KBM-7 (cell line): ENCODE results near the gene THBS1.
A peak's percentile ranks its signal among the peaks of the same experiment; 100 is the strongest.

Experiments used
- DNase-seq: peaks from one replicate; pipeline ENCODE4 v3.0.0-alpha.2; 2015
- in situ Hi-C: fragments of 300-500 bp; cut with MboI; formaldehyde crosslinking; loops from 2 replicates; pipeline ENCODE4 v1.14.3; 2020; ENCODE audit warnings: low sequenced_read_pairs, low pct_unique_long_range_greater_than_20kb, mixed read lengths

THBS1 gene

DNA sequence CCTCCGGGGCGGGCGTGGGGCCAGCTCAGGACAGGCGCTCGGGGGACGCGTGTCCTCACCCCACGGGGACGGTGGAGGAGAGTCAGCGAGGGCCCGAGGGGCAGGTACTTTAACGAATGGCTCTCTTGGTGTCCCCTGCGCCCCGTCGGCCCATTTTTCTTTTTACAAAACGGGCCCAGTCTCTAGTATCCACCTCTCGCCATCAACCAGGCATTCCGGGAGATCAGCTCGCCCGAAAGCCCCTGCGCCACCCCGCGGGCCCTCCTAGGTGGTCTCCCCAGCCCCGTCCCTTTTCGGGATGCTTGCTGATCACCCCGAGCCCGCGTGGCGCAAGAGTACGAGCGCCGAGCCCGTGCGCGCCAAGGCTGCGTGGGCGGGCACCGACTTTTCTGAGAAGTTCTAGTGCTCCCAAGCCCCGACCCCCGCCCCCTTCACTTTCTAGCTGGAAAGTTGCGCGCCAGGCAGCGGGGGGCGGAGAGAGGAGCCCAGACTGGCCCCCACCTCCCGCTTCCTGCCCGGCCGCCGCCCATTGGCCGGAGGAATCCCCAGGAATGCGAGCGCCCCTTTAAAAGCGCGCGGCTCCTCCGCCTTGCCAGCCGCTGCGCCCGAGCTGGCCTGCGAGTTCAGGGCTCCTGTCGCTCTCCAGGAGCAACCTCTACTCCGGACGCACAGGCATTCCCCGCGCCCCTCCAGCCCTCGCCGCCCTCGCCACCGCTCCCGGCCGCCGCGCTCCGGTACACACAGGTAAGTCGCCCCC, at the start of gene THBS1:
Gene THBS1 (plus strand): TSS at position 595 of the 757 bp plus-strand sequence. CDS start 779 bp downstream, outside the sequence.
- in situ Hi-C loops = loop anchor here (25.0 kb wide), 1 partner anchor 268 kb away; no protein-coding TSS in a partner anchor
- DNase-seq = no peak

DNA sequence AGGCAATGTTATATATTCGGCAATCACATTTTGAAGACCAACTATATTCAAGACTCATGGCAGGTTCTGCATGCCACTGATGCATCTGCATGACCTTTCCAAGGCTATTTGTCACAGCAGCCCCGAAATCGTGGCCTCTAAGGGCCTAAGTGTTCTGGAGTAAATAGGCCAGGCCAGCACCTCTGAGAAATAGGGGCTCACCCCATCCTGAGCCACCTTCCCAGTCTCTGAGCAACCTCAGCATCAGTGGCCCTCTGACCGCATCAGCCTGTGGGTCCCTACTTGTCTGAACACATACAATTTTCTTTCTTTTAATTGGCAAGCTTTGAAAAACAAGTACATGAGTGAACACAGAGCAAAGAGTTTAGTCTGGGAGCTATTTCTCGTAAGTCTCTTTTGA, 45.9 kb upstream of the THBS1 start:
- in situ Hi-C loops = no loop called here
- no peak for DNase-seq

DNA sequence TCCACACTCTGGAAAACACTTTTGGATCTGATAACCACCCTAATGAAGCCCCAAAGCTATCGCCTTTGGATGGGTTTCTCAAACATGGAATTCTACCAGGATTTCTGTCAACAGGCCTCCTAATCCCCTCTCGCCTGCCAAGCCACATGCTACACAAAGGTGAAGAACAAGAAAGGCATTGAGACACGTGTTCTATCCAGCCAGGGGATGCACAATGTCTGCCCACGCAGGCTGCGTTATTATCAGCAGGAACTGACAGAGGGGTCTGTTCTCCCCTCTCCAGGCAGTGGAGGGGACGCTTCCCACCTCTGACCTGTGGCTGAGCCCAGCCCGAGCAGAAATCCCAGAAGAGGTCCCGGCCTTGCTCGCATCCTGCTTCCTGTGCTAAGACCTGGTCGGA, 45.4 kb upstream of the THBS1 start:
- no peak for DNase-seq
- in situ Hi-C loops = no loop called here

DNA sequence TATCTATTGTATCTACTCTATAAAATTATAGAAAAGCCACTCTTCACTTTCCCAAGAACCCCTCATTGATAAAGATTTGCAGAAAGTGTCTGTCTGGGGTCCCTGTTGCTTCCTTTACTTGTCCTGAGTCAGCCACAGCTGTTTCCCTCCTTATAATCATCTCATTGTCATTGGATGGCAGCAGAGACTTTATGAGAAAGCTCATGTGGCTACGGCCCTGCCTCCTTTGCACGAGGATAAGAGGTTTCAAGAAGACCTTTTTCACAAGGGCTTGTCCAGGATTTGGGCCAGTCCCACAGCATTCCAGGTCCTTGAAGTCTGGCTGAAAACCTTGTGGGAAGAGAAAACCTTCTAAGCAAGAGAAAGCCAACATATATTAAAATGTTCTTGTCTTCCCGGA, 41.9 kb upstream of the THBS1 start:
- no peak for DNase-seq
- in situ Hi-C loops = no loop called here

DNA sequence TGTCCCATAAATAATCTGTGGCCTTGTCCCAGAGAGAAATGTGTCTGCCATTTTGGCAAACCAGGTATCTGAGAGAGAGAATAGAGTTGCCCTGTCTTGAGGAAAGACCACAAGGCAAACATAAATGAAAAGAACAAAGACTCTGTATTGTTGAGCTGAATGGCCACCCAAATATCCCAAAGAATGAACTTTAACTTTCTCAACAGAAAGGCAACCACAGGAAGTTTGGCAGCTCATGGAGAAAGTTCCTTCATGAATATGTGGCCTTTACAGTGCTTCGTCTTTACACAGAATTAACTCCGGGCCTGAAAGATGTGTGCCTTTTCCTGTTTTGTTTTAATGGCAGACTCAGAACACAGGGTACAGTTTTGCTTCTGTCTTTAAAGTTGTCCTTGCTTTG, 41.4 kb upstream of the THBS1 start:
- in situ Hi-C loops = no loop called here
- no peak for DNase-seq

DNA sequence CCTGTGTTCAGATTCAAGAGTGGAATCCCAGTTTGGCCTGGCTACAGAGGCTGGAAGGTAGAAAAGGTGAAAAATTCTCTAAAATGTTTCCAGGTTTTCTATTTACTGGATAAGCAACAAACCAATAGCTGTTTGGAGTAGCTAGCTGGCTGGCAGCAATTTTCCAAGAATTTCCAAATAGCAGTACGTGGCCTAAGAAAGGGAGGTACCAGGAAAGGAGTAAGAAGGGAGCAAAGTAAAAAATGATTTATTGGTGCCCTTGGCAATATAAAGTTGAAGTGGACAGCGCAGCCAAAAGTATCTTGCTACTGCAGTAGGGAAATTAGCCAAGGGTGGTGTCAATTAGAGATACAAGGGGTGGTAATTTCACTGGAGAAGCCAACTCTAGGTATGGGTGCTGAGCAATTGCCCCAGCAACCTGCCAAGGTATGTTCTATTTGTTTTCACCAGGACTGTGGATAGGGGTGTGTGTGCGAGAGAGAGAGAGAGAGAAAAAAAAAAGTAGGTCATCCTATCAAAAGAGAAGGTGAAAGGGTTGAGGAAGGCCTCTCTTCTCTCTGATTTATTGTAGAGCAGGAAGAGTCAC, 40.8 kb upstream of the THBS1 start:
- in situ Hi-C loops = no loop called here

DNA sequence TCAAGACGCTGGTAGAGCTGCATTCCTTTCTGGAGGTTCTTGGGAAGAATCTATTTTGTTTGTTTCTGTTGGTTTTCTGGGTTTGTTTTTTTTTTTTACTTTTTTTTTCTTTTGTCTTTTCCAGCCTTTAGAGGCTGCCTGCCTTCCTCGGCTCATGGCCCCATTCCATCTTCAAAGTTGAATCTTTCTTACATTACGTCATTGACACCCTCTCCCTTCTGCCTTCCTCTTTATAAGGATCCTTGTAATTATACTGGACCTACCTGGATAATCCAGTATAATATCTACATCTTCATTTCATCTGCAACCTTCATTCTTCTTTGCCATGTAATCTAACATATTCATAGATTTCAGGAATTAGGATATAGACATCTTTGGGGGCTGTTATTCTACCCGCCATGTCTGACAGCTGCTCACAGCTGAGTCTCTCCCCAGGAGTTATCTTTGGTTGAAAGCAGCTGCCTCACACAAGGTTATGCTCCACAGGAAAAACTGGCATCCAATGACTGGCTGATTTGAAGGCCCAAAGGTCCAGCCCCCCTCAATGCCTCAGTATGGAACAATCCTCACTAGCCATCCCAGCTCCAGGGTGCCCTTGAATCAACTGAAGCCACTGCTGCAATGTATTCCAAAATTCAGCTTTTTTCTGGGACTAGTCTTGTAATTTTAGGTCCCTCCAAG, 38.4 kb upstream of the THBS1 start:
- in situ Hi-C loops = no loop called here
- DNase-seq = no peak

More for the DNA sequence above, 40.8 kb upstream of the THBS1 start:
- DNase-seq = no peak

DNA sequence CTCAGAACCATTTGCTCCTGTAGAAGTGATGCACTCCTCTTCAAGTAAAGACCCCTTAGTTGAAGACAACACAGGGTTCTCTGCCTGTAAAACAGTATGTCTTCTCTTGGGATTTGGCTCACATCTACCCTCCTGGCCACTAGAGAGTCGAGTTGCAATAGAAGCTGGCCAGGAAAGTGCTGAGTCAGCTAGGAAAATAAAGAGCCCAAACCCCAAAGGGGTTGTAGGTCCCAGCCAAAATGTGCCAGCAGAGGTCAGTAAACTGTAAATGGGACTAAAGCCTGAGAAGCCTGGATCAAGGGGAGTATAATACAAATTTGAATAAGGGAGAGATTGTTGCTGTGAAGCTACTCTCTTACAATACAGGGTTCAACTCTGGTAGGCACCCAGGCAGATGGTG, 37.2 kb upstream of the THBS1 start:
- in situ Hi-C loops = no loop called here
- DNase-seq = peak; percentile 0

DNA sequence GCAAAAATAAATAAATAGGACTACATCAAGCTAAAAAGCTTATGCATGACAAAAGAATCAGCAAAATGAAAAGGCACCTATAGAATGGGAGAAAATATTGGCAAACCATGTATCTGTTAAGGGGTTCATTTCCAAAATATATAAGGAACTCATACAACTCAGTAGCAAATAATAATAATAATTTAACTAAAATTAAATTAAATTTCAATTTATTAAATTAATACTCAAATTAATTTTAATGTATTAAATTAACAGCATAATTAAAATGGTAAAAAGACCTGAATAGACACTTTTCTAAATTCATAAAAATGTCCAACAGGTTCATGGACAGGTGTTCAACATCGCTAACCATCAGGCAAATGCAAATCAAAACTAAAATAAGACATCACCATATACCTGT, 34.0 kb upstream of the THBS1 start:
- in situ Hi-C loops = no loop called here
- no peak for DNase-seq

DNA sequence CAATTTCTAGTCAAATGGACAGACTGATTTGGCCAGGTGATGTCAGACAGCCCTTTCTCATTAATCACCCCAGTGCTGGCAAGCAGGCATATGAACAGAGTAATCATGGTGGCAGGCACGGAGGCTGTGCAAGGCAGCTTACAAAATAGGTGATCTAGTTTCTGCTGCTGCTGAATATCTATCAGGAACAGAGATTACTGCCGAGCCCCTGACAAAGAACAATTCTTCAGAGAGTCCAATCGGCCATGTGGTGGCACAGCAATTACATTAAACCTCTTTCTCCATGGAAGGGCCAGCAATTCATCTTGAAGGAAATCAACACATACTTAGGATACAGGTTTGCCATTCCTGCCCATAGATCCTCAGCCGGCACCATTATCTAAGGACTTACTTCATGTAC, 32.3 kb upstream of the THBS1 start:
- no peak for DNase-seq
- in situ Hi-C loops = no loop called here

DNA sequence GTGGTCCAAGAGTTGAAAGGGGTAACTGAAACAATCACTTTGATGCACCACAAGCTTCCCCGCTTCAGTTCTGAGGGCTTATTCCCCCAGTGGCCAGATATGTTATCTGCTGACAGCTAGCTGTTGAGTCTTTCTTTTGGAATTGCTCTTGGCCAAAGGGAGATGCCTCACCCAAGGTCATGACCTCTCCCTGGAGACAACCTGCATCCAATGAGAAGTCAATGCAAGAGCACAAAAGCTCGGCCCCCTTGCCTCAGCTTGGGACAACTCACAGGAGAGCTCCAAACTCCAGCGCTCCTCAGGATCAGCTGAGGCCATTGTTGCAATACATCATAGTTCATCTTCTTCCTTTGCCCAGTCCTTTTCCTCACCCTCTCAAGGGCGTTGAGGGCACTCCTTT, 31.0 kb upstream of the THBS1 start:
- in situ Hi-C loops = no loop called here
- DNase-seq = no peak

DNA sequence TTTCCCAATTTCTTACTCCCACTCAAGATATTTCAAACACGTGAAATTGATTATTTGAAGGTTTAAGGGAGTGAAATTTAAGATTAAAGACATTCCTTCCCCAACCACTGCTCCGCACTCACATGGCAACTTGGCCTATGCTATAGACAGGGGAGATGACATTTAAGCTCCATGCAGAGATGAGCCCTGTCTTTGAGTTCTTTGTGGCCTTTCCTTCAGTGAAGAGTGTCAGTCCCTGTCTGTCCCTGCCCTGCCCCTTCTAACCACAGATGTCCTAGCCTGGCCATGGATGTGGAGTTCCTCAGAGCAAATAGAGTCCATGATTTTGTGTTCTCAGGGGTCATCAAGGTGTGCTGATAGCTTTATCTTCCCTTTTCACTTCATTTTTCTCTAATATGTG, 29.4 kb upstream of the THBS1 start:
- no peak for DNase-seq
- in situ Hi-C loops = no loop called here

DNA sequence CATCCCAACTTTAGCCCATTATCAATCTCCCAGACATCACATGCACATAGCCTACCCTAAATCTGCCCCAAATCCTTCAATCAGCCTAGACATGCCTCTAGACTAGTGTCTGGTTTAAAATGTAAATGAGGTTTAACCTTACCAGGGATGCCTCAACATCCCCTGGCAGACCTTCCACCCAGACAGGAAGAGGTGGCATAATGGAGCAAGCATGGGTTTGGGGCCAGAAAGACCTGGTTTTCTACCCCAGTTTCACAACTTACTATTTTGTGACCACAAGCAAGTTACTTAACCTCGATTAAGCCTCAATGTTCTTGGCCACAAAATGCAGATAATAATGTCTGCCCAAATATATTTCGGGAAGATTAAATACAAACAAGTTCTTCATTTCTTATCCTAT, 28.3 kb upstream of the THBS1 start:
- no peak for DNase-seq
- in situ Hi-C loops = no loop called here

DNA sequence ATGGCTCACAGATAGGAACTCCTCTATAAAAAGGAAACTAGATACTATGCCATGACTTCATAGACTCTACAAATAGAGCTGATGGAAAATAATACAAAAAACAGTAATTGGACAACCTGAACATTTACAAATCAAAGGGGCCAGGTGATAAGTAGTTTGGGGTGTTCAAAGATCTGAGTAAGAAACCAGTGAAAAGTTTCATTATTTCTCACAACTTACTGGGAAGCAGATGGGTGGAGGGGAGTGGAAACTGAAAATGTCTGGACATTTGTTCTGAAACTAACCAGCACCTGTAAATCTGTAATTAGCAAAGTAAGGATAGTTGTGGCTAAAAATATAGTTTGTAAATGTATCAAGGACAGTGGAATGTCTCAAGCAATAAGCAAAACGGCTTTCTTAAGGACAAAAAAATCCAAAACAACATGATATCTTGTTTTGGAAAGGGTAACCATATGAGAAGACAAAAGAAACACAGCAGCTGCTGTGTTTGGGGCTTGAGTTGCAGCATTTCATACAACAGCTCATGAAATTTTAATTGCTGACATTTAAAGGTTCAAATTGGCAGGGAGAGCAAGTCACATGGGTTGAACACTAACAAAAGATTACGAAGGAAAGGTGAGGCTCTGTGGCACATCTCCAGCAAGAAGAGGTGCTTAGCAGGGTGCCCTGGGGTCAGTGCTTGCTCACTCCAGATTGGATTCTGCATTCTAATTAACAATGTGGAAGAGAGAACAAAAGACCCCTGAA, 26.8 kb upstream of the THBS1 start:
- no peak for DNase-seq
- in situ Hi-C loops = no loop called here

DNA sequence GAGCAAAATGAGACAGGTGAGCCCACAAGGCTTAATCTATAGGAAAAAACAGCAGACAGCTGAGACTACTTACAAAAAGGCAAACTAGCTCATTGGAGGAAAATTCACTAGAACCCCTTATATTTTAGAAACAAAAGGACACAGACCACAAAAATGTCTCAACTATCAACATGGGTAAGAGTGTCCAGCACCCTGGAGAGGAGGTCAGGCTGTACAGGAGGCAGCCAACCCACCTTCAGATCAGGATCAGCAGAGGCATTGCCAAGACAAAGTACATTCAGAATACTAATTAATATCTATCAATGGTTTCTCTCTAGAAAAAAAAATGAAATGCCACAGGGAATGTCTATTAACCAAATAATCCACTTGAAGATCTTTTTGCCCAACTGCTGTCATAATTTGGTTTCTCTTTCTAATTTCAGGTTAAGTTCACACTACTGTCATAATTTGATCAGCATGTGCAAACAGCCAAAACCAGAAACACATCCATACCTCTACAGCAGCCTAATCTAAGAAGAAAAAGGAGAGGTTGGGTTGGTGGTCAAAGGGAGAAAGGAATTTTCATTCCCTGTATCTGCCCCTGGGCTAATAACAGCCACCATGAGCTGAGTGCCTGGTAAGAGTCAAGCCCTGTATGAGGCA, 26.0 kb upstream of the THBS1 start:
- no peak for DNase-seq
- in situ Hi-C loops = no loop called here

DNA sequence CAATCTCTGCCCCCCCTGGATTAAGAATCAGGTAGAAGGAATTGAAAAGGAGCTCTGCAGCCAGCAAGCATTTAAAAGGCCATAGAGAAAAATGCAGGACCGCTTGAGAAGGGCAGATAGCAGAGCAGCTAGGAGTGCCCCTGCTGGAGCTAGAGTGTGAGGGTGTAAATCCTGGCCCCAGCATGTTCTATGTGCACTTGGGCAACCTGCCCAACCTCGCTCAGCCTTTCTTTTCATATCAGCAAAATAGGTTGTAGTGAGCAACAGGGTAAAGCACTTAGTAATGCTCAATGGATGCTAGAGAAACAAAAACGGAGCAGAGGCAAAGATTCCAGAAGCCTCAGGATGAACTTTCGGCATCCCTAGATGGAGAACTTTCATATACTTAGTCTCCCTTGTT, 25.0 kb upstream of the THBS1 start:
- no peak for DNase-seq
- in situ Hi-C loops = no loop called here

DNA sequence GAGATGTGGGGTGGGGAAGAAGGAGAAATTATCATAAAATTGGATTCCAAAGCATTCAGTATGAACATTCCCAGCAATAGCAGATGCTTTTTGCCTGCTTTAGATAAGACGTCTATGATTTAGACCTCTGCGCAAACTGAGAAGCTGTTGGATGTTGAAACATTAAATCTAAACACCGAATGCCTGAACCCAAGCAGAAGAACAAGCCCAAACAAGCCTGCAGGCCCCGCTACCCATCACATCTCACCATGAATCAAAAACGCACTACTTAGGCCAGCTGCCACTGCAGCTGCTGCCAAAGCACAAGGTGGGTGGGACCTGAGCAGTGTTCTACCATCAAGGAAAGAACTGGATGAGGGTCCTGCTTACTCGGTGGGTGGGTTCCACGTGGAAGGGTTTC, 24.4 kb upstream of the THBS1 start:
- in situ Hi-C loops = no loop called here
- DNase-seq = no peak

DNA sequence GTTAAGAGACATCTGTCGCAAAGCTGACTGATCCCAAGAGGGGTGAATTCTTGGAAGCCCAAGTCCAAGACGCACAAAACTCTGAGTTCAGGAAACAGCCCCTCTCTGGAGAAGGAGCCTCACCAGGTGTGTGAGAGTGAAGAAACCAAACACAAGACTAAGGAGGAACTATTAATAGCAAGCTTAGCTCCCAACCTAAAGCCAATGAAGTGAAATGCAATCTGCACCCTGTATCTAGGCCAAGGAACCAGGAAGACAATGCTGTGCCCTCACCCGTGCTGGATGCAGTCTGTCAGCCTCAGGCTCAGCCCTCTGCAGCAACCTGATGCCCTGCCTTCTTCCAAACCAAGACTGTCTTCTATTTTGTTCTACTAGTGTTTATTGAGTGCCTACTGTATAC, 22.5 kb upstream of the THBS1 start:
- in situ Hi-C loops = no loop called here
- no peak for DNase-seq

DNA sequence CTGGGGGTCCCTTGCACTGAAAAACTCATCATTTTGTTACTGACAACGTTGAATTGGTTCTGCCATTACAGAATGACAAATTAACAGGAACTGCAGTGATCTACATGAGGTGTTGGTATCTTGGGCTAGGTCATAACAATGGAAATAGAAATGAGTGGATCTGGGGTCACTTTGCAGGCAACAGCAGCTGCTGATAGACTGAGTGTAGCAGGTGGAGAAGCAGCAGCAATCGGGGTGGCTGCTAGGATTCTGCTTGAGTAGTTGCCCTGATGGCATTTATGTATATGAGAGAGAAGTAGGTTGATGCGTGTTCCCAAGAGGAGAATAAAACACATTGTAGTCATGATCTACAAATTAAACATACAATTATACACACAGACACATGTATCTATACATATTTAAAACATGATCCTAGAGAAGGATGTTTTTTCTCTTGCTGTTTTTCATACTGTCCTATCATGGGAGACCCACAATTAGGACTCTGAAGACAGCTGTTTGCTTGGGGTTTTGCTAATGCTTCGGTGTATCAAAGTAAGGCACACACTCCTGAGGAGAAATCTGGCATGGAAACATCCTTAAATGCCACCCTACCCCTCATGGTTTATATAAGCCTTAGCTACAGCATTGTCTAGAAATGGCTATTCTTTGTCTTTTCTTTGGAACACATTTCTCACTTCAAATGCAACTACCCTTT, 15.8 kb upstream of the THBS1 start:
- DNase-seq = no peak
- in situ Hi-C loops = no loop called here
